ENCODE results near the gene NUP88. TPM values are rescaled to one million over a fixed set of nuclear protein-coding genes. Genes with fewer than 3 reads are reported as not detected.
A peak's percentile ranks its signal among the peaks of the same experiment; 100 is the strongest.

Gene NUP88
- total RNA-seq = 40.4 TPM
- long read RNA-seq, transcript NUP88-201 (17 exons, 2,194 nt) = minor isoform, 5 of 39 reads
- long read RNA-seq, transcript NUP88-207 (17 exons, 2,916 nt) = major isoform, 27 of 39 reads
- long read RNA-seq, partial matches to known transcripts = 1 of 39 reads
- long read RNA-seq, other reads (novel, unspliced or antisense) = 4 of 39 reads

- TF ChIP-seq CTCF (IDR thresholded peaks at IDR 0.05) = no peak
- Histone ChIP-seq H3K4me1 (peaks cover 30% of the 10 kb centered on the region), H3K9me3 (no peaks in the 10 kb centered on the region), H3K27ac (peak within 1 kb of the TSS; percentile 88), H3K4me3 (peak within 1 kb of the TSS; percentile 92), H3K36me3 (peaks cover 62% of the 10 kb centered on the region), H3K27me3 (no peaks in the 10 kb centered on the region)
- ATAC-seq (peak; percentile 99), DNase-seq (peak; percentile 98)
- intact Hi-C loops (cut with DNase I) = no loop called here
Measured at GRCh38 chr17:5419356-5419958, at the start of gene NUP88. Gene NUP88 (minus strand): TSS chr17:5419662. CDS start chr17:5419650, 12 bp downstream.

GRCh38 chr17:5468075-5468473, 48.6 kb upstream of the NUP88 start:
- DNase-seq (no peak), ATAC-seq (peak; percentile 5)
- intact Hi-C loops (cut with DNase I) = no loop called here
- Histone ChIP-seq H3K4me1 (peaks cover 13% of the 10 kb centered on the region), H3K27me3 (no peaks in the 10 kb centered on the region), H3K4me3 (peak overlapping the region; percentile 99), H3K9me3 (no peaks in the 10 kb centered on the region), H3K27ac (peak overlapping the region; percentile 78), H3K36me3 (peaks cover 19% of the 10 kb centered on the region)
- TF ChIP-seq CTCF (IDR thresholded peaks at IDR 0.05) = no peak

- Histone ChIP-seq H3K27ac (no peak overlapping the region), H3K4me3 (peak overlapping the region; percentile 99), H3K27me3 (no peaks in the 10 kb centered on the region), H3K4me1 (peaks cover 13% of the 10 kb centered on the region), H3K9me3 (no peaks in the 10 kb centered on the region), H3K36me3 (peaks cover 14% of the 10 kb centered on the region)
- intact Hi-C loops (cut with DNase I) = no loop called here
- no peak for TF ChIP-seq CTCF (IDR thresholded peaks at IDR 0.05)
- DNase-seq = no peak
- ATAC-seq = no peak
Measured at GRCh38 chr17:5467416-5467815, 48.0 kb upstream of the NUP88 start.

- H3K27ac ChIP-seq = no peak overlapping the region
- no peak for ATAC-seq
- no peak for DNase-seq
- TF ChIP-seq CTCF (IDR thresholded peaks at IDR 0.05) = no peak
- H3K4me3 ChIP-seq = no peak overlapping the region
- peaks cover 13% of the 10 kb centered on the region for H3K4me1 ChIP-seq
- intact Hi-C loops (cut with DNase I) = no loop called here
- H3K27me3 ChIP-seq = no peaks in the 10 kb centered on the region
- H3K36me3 ChIP-seq = peaks cover 11% of the 10 kb centered on the region
- no peaks in the 10 kb centered on the region for H3K9me3 ChIP-seq
Measured at GRCh38 chr17:5466295-5466694, 46.8 kb upstream of the NUP88 start.

GRCh38 chr17:5464717-5465507, 45.5 kb upstream of the NUP88 start:
- H3K27ac ChIP-seq = no peak overlapping the region
- DNase-seq (no peak), ATAC-seq (no peak)
- peaks cover 13% of the 10 kb centered on the region for H3K4me1 ChIP-seq
- intact Hi-C loops (cut with DNase I) = no loop called here
- H3K4me3 ChIP-seq = no peak overlapping the region
- H3K27me3 ChIP-seq = no peaks in the 10 kb centered on the region
- H3K9me3 ChIP-seq = no peaks in the 10 kb centered on the region
- peaks cover 21% of the 10 kb centered on the region for H3K36me3 ChIP-seq
- TF ChIP-seq CTCF (IDR thresholded peaks at IDR 0.05) = no peak

All from upper lobe of right lung (tissue), 1 donor.